Neural progenitor cell (in vitro differentiated cells): ENCODE data around the gene TRIM65. TPM values are rescaled to one million over a fixed set of nuclear protein-coding genes. Genes with fewer than 3 reads are reported as not detected.
"Not testable (repeated sequence)": the region's sequence is repeated elsewhere in the genome, so short reads cannot be mapped to it uniquely, and the experiment has no call there.

Experiments
- DNase-seq: peaks from one replicate; pipeline ENCODE4 v3.0.0-alpha.2; 2016; ENCODE audit warnings: low spot score
- H2AFZ ChIP-seq: fragments of 200-600 bp; sonication (generic); replicated peaks from 2 replicates; pipeline ENCODE4 v1.6.1; 2016; ENCODE audit warnings: antibody characterized with exemption
- H3F3A ChIP-seq: fragments of 200-600 bp; sonication (generic); 2 replicates; pipeline ENCODE4 v1.6.1; 2016; ENCODE audit warnings: antibody characterized with exemption, low read depth
- H3K27ac ChIP-seq: fragments of 200-600 bp; sonication (generic); 2 replicates; pipeline ENCODE4 v1.5.1; 2016; ENCODE audit warnings: mild to moderate bottlenecking
- H3K27me3 ChIP-seq: fragments of 200-600 bp; sonication (generic); 2 replicates; pipeline ENCODE4 v1.6.1; 2016; ENCODE audit warnings: mild to moderate bottlenecking, moderate library complexity
- H3K36me3 ChIP-seq: fragments of 200-600 bp; sonication (generic); 2 replicates; pipeline ENCODE4 v1.5.1; 2016
- H3K4me1 ChIP-seq: fragments of 200-600 bp; sonication (generic); 2 replicates; pipeline ENCODE4 v1.6.1; 2016; ENCODE audit warnings: mixed run types
- H3K4me2 ChIP-seq: fragments of 200-600 bp; sonication (generic); 2 replicates; pipeline ENCODE4 v1.6.1; 2016
- H3K4me3 ChIP-seq: fragments of 200-600 bp; sonication (generic); 2 replicates; pipeline ENCODE4 v1.5.1; 2016
- H3K79me2 ChIP-seq: fragments of 200-600 bp; sonication (generic); 2 replicates; pipeline ENCODE4 v1.6.1; 2016; ENCODE audit warnings: low read depth
- H3K9ac ChIP-seq: fragments of 200-600 bp; sonication (generic); 2 replicates; pipeline ENCODE4 v1.6.1; 2016
- H3K9me3 ChIP-seq: fragments of 200-600 bp; sonication (generic); 2 replicates; pipeline ENCODE4 v1.5.1; 2016; ENCODE audit warnings: low read depth
- H4K20me1 ChIP-seq: fragments of 200-600 bp; sonication (generic); 2 replicates; pipeline ENCODE4 v1.6.1; 2016; ENCODE audit warnings: low read depth
- H3K27ac Mint-ChIP-seq: 3 replicates; pipeline ENCODE4 v1.8.0; 2021; ENCODE audit warnings: mixed read lengths
- H3K27me3 Mint-ChIP-seq: 2 replicates; pipeline ENCODE4 v1.8.0; 2022; ENCODE audit warnings: low read depth, mild to moderate bottlenecking, inconsistent platforms, moderate library complexity, mixed read lengths; ENCODE audit not compliant: insufficient read depth
- H3K36me3 Mint-ChIP-seq: 3 replicates; pipeline ENCODE4 v1.8.0; 2021; ENCODE audit warnings: mixed read lengths
- H3K4me1 Mint-ChIP-seq: 3 replicates; pipeline ENCODE4 v1.8.0; 2021; ENCODE audit warnings: mixed read lengths
- H3K4me3 Mint-ChIP-seq: 3 replicates; pipeline ENCODE4 v1.8.0; 2021; ENCODE audit warnings: mild to moderate bottlenecking, moderate library complexity, mixed read lengths
- H3K9me3 Mint-ChIP-seq: 3 replicates; pipeline ENCODE4 v1.8.0; 2020; ENCODE audit warnings: mixed read lengths
- EZH2 ChIP-seq: fragments of 200-600 bp; sonication (generic); IDR thresholded peaks from 2 replicates; pipeline ENCODE4 v1.6.1; 2017; ENCODE audit warnings: antibody characterized with exemption, mild to moderate bottlenecking, moderate library complexity
- EZH2phosphoT487 ChIP-seq: fragments of 200-600 bp; sonication (generic); IDR thresholded peaks from 2 replicates; pipeline ENCODE4 v1.6.1; 2017; ENCODE audit warnings: antibody characterized with exemption
- total RNA-seq: library from RNA; depleted of rRNA; stranded (reverse); fragments of >200 nt; gene quantifications from 2 replicates; pipeline ENCODE4 v1.2.3, GENCODE V29; 2015; ENCODE audit warnings: low replicate concordance
- TF ChIP-seq, protein P1 (sequence below): fragments of 200-600 bp; sonication (generic); IDR thresholded peaks from 2 replicates; pipeline ENCODE4 v1.5.1; 2017; ENCODE audit warnings: antibody characterized with exemption, mild to moderate bottlenecking

Gene TRIM65
- total RNA-seq, 1 donor from 2014 or later, result 17.2 TPM

DNA sequence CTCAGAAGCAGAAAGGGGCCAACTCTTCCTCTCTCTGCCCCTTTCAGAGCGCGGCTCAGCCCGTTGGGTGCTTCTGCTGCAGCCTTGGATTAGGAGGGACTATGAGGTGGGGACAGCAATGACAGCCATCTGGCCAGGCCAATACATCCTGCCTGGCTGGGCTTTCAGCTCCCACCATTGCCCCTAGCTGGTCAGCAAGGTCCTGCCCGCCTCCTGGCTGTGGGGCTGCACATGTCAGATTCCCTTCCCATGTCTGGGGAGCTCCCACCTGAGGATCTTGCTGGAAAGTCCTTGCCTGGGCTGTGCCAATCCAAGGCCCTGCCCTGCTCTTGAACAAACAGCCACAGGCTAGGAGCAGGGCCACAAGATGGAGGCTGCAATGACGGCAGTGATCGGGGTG lies 8.3 kb downstream of the TRIM65 start:
- Mint-ChIP-seq H3K27me3 (peaks cover 10% of the 10 kb centered on the region), H3K4me3 (no peak overlapping the region), H3K27ac (no peak overlapping the region), H3K9me3 (no peaks in the 10 kb centered on the region), H3K4me1 (peaks cover 18% of the 10 kb centered on the region), H3K36me3 (peaks cover 8% of the 10 kb centered on the region)
- H3K79me2 ChIP-seq, result no peaks in the 10 kb centered on the region
- H3K27ac ChIP-seq, result no peak overlapping the region
- DNase-seq, result no peak
- no peaks in the 10 kb centered on the region for H3K4me1 ChIP-seq
- no peaks in the 10 kb centered on the region for H3K36me3 ChIP-seq
- no peaks in the 10 kb centered on the region for H4K20me1 ChIP-seq
- no peaks in the 10 kb centered on the region for H3F3A ChIP-seq
- H3K9me3 ChIP-seq, result no peaks in the 10 kb centered on the region
- H3K4me3 ChIP-seq, result no peak overlapping the region
- H3K4me2 ChIP-seq, result no peak overlapping the region
- H3K27me3 ChIP-seq, result no peaks in the 10 kb centered on the region
- H2AFZ ChIP-seq, result no peak overlapping the region
- H3K9ac ChIP-seq, result no peak overlapping the region
- TF ChIP-seq, protein P1, sequence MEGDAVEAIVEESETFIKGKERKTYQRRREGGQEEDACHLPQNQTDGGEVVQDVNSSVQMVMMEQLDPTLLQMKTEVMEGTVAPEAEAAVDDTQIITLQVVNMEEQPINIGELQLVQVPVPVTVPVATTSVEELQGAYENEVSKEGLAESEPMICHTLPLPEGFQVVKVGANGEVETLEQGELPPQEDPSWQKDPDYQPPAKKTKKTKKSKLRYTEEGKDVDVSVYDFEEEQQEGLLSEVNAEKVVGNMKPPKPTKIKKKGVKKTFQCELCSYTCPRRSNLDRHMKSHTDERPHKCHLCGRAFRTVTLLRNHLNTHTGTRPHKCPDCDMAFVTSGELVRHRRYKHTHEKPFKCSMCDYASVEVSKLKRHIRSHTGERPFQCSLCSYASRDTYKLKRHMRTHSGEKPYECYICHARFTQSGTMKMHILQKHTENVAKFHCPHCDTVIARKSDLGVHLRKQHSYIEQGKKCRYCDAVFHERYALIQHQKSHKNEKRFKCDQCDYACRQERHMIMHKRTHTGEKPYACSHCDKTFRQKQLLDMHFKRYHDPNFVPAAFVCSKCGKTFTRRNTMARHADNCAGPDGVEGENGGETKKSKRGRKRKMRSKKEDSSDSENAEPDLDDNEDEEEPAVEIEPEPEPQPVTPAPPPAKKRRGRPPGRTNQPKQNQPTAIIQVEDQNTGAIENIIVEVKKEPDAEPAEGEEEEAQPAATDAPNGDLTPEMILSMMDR, result no peak
- TF ChIP-seq EZH2phosphoT487, result no peak
- no peak for TF ChIP-seq EZH2

DNA sequence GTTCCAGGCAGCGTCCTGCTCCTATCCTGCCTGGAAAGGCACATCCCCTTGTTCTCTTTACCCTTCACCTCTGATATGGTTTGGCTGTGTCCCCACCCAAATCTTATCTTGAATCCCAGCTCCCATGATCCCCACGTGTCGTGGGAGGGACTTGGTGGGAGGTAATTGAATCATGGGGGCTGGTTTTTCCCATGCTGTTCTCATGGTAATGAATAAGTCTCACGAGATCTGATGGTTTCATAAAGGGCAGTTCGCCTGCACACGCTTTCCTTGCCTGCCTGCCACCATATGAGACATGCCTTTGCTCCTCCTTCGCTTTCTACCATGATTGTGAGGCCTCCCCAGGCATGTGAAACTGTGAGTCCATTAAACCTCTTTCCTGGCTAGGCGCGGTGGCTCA lies 10.9 kb downstream of the TRIM65 start:
- H3K4me3 ChIP-seq, H3K4me1 ChIP-seq, H3K27ac ChIP-seq, H3K27ac Mint-ChIP-seq, H4K20me1 ChIP-seq, H3K36me3 ChIP-seq, H3K9me3 ChIP-seq, H3K27me3 ChIP-seq, H3F3A ChIP-seq, DNase-seq, H3K9ac ChIP-seq, H3K4me2 ChIP-seq, H3K9me3 Mint-ChIP-seq, H3K79me2 ChIP-seq, H2AFZ ChIP-seq, H3K4me3 Mint-ChIP-seq, H3K36me3 Mint-ChIP-seq: not testable (repeated sequence)
- H3K27me3 Mint-ChIP-seq, result peaks cover 13% of the 10 kb centered on the region
- H3K4me1 Mint-ChIP-seq, result peaks cover 10% of the 10 kb centered on the region

DNA sequence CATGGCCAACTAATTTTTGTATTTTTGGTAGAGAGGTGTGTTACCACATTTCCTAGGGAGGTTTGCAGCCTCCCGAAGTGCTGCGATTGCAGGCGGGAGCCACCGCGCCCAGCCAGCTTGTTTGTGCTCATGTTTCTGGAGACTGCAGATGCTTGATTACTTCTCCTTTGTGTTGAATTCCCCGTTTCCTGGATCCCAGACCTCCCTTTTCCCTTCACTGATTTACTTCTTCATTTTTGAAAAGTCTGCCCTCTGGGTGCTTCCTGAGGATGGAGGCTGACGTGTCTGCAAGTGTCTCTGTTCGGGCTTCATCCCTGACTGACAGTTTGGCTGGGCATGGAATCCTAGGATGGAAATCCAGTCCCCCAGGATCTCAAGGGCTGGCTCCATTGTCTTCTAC lies 11.3 kb downstream of the TRIM65 start:
- H3K4me2 ChIP-seq, result no peak overlapping the region
- H3K9ac ChIP-seq, result no peak overlapping the region
- H3K27ac ChIP-seq, result no peak overlapping the region
- DNase-seq, result no peak
- peaks cover 6% of the 10 kb centered on the region for H3K27me3 ChIP-seq
- Mint-ChIP-seq H3K36me3 (peaks cover 8% of the 10 kb centered on the region), H3K27me3 (peaks cover 16% of the 10 kb centered on the region), H3K4me3 (no peak overlapping the region), H3K9me3 (no peaks in the 10 kb centered on the region), H3K4me1 (peaks cover 7% of the 10 kb centered on the region), H3K27ac (no peak overlapping the region)
- TF ChIP-seq, protein P1, result no peak
- TF ChIP-seq EZH2phosphoT487, result no peak
- TF ChIP-seq EZH2, result no peak
- no peaks in the 10 kb centered on the region for H3K9me3 ChIP-seq
- H3F3A ChIP-seq, result no peaks in the 10 kb centered on the region
- H3K79me2 ChIP-seq, result no peaks in the 10 kb centered on the region
- H4K20me1 ChIP-seq, result no peaks in the 10 kb centered on the region
- no peaks in the 10 kb centered on the region for H3K36me3 ChIP-seq
- no peak overlapping the region for H3K4me3 ChIP-seq
- H3K4me1 ChIP-seq, result no peaks in the 10 kb centered on the region
- H2AFZ ChIP-seq, result no peak overlapping the region

DNA sequence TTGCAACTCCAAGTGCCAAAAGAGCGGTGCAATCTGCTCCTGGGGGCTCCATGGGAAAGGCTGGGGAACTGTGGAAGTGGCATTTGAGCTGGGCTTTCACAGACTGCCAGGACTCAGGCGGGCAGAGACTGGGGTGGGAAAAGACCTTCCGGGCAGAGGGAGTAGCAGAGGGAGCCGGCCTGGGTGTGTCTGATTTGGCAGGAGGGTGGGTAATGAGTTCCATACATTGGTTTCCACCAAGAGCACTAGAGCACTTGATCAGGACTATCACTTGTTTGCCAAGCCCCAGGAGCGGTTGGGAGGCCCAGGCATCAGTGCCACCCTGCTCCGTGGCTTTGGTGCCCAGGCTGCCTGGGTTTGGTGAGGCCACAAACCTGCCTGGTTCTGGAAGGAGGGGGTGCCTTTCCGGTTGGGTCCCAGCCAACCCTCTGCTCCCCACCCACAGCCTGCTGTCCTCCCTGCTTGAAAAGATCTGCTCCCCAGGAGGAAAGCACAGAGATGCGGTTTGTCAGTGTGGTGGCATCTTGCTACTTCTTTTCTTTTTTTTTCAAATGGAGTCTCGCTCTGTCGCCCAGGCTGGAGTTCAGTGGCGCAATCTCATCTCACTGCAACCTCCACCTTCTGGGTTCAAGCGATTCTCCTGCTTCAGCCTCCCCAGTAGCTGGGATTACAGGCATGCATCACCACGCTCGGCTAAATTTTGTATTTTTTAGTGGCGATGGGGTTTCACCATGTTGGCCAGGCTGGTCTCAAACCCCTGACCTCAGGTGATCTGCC lies 14.9 kb downstream of the TRIM65 start:
- Mint-ChIP-seq H3K27ac (no peak overlapping the region), H3K4me1 (peaks cover 10% of the 10 kb centered on the region), H3K4me3 (peak overlapping the region; percentile 27), H3K9me3 (no peaks in the 10 kb centered on the region), H3K36me3 (no peaks in the 10 kb centered on the region), H3K27me3 (peaks cover 38% of the 10 kb centered on the region)
- H2AFZ ChIP-seq, result no peak overlapping the region
- H3K4me1 ChIP-seq, result no peaks in the 10 kb centered on the region
- no peak overlapping the region for H3K9ac ChIP-seq
- H3K79me2 ChIP-seq, result no peaks in the 10 kb centered on the region
- H3K4me2 ChIP-seq, result no peak overlapping the region
- H3K4me3 ChIP-seq, result no peak overlapping the region
- H3K9me3 ChIP-seq, result no peaks in the 10 kb centered on the region
- peaks cover 41% of the 10 kb centered on the region for H3K27me3 ChIP-seq
- peaks cover 19% of the 10 kb centered on the region for H3F3A ChIP-seq
- no peak for DNase-seq
- H3K27ac ChIP-seq, result no peak overlapping the region
- H4K20me1 ChIP-seq, result no peaks in the 10 kb centered on the region
- TF ChIP-seq EZH2phosphoT487 (no peak), EZH2 (no peak)
- TF ChIP-seq, protein P1, result no peak
- no peaks in the 10 kb centered on the region for H3K36me3 ChIP-seq
